ENCODE data around the gene THAP7. TPM values are rescaled to one million over a fixed set of nuclear protein-coding genes. Genes with fewer than 3 reads are reported as not detected.
"Not testable (repeated sequence)": the region's sequence is repeated elsewhere in the genome, so short reads cannot be mapped to it uniquely, and the experiment has no call there.

The THAP7 gene
- total RNA-seq, 1 donor from 2014 or later, result 30.9 TPM

- intact Hi-C loops (cut with micrococcal nuclease), result no loop called here
Measured at GRCh38 chr22:20979940-20980453, 21.9 kb downstream of the THAP7 start.

DNA sequence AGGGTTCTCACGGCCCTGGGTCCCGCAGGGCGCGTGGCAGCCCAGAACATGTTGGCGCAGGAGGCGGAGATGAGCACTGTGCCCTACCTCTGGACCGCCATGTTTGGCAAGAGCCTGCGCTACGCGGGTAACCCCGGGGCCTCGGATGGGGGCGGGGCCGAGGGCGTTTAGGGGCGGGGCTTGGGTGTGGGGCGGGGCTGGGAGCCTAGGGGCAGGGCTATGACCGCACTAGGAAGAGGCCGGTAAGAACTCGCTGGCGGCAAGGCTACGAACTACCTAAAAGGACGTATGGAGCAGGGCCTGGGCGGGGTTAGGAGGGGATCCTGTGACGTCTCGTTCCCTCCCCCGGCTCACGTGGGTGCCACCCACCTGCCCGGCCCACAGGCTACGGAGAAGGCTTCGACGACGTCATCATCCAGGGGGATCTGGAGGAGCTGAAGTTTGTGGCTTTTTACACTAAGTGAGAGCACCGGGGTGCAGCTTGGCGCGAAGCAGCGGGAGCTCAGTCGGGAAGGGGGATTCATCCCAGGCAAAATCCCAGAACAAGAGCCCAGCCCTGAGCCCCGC, 22.6 kb downstream of the THAP7 start:
- intact Hi-C loops (cut with micrococcal nuclease), result no loop called here

- intact Hi-C loops (cut with micrococcal nuclease), result no loop called here
Measured at GRCh38 chr22:20978419-20978818, 23.5 kb downstream of the THAP7 start.

- intact Hi-C loops (cut with micrococcal nuclease), result no loop called here
Measured at GRCh38 chr22:20977516-20978170, 24.3 kb downstream of the THAP7 start.

DNA sequence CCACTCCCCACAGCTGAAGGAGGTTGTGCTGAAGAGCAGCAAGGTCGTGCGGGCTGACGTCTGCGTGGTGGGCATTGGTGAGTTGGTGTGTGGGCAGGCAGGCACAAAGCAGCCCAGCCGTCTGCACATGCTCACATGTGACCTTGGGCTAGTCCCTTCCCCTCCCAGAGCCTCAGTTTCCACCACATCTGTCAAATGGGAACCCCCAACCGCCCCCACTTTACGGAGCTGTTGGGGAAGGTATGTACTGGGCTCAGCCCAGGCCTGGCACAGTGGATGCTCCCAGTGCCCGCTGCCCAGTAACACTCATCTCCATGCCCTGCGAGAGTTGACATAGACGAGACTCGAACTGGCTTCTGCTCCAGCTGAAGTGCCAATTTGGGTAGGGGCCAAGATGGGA, 24.9 kb downstream of the THAP7 start:
- intact Hi-C loops (cut with micrococcal nuclease), result no loop called here

GRCh38 chr22:20976291-20976877, 25.5 kb downstream of the THAP7 start:
- intact Hi-C loops (cut with micrococcal nuclease), result no loop called here

DNA sequence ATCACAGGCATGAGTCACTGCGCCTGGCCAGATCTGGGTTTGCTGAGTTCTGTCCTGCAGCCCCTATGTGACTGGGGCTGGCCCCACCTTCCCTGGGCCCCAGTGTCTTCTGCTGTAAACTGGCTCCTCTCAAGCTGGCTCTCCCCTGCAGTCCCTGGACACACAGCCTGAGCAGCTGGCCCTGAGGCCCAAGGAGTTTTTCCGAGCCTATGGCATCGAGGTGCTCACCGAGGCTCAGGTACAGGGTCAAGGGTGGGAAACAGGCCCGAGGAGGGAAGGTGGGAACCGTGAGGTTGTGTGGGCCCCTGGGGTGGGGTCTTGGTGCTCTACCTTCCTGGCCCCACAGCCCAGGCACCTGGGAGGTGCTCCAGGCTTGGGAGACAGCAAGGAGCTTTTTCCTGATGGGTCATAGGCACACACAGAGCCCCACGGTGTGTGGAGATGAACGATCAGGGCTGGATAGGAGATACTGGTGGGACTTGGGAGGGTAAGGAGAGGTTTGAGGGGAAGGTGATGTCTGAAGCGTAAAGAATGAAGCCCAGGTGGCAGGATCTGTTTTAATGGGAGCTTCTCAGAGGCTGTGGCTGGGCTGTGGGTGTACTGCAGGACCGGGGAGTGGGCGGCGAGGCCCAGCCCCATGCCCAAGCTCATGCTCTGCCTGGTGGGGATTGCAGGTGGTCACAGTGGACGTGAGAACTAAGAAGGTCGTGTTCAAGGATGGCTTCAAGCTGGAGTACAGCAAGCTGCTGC, 26.2 kb downstream of the THAP7 start:
- intact Hi-C loops (cut with micrococcal nuclease), result no loop called here

DNA sequence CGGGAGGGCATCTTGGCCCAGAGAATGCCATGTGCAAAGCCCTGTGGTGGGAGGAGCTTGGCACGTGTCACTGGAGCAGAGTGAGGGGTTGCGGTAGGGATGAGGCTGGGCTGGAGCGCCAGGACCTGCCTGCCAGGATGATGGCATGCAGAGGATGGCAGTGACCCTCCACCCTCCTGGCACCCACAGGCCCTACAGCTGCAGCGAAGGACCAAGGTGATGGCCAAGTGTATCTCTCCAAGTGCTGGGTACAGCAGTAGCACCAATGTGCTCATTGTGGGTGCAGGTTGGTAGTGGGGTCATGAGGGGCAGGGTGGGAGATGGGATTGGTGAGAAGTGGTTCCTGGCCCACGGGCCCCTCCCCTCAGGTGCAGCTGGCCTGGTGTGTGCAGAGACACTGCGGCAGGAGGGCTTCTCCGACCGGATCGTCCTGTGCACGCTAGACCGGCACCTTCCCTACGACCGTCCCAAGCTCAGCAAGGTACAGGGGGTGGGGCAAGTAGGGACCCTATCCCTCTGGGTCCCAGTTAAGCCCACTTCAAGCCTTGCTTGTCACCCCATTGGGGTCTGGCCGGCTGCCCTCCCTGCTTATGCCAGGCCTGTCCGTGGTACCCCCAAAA, 27.5 kb downstream of the THAP7 start:
- intact Hi-C loops (cut with micrococcal nuclease), result no loop called here

DNA sequence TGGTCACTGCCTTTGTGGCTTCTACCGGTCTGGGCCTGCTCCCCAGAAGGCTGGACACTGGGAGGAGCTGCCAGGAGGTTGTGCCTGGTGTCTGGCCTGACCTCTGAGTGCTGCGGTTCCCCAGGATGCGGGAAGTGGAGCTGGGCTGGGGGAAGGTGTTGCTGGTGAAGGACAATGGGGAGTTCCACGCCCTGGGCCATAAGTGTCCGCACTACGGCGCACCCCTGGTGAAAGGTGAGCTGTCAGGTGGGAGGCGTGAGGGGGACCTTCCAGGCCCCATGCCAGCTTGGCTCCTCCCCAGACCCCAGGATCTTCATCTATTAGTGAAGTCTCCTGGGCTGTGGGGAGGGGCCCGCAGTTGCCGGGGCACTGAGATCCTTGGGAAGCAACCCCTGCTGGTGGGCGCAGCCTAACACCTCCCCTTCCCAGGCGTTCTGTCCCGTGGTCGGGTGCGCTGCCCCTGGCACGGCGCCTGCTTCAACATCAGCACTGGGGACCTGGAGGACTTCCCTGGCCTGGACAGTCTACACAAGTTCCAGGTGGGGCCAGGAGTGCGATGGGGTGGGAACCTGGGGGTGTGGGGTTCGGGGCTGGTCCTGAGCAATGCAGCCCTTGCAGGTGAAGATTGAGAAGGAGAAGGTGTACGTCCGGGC, 28.2 kb downstream of the THAP7 start:
- intact Hi-C loops (cut with micrococcal nuclease), result no loop called here

DNA sequence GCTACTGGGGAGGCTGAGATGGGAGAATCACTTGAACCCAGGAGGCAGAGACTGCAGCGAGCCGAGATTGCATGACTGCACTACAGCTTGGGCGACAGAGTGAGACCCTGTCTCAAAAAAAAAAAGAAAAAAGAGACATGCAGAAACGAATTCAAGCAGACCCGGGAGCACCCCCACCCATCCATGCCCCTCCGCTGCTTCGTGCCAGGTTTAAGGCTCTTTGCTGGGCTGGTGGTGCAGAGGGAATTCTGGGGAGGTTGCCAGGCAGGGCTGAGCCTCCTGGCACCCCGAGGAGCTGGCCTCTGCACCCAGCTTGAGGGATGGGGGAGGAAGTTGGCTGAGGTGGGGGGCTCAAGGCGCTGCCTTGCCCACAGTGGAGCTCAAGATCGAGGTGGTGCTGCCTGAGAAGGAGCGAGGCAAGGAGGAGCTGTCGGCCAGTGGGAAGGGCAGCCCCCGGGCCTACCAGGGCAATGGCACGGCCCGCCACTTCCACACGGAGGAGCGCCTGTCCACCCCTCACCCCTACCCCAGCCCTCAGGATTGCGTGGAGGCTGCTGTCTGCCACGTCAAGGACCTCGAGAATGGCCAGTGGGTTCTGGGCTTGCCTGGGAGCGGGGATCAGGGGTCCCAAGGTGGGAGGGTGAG, 28.9 kb downstream of the THAP7 start:
- intact Hi-C loops (cut with micrococcal nuclease), result no loop called here

DNA sequence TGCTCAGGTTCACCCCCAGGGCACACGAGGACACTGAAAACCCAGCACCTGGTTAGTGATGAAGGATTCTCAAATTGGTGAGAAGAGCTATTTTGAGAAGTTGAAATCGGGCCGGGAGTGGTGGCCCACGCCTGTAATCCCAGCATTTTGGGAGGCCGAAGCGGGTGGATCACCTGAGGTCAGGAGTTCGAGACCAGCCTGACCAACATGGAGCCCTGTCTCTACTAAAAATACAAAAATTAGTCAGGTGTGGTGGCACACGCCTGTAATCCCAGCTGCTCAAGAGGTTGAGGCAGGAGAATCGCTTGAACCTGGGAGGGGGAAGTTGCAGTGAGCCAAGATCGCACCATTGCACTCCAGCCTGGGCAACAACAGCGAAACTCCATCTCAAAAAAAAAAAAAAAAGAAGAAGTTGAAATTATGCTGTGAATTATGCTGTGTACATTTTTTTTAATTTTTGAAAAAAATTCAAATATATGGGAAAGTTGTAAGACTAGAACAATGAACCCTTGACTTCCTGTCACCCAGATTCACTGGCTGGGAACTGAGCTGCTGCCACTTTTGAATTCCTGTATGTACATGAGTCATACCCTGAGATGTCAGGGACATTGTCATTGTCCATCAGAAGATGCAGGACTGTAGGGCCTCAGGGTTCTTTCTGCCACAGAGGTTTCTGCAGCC, 29.8 kb downstream of the THAP7 start:
- intact Hi-C loops (cut with micrococcal nuclease), result not testable (repeated sequence)

- intact Hi-C loops (cut with micrococcal nuclease), result no loop called here
Measured at GRCh38 chr22:20970939-20971657, 30.8 kb downstream of the THAP7 start.

DNA sequence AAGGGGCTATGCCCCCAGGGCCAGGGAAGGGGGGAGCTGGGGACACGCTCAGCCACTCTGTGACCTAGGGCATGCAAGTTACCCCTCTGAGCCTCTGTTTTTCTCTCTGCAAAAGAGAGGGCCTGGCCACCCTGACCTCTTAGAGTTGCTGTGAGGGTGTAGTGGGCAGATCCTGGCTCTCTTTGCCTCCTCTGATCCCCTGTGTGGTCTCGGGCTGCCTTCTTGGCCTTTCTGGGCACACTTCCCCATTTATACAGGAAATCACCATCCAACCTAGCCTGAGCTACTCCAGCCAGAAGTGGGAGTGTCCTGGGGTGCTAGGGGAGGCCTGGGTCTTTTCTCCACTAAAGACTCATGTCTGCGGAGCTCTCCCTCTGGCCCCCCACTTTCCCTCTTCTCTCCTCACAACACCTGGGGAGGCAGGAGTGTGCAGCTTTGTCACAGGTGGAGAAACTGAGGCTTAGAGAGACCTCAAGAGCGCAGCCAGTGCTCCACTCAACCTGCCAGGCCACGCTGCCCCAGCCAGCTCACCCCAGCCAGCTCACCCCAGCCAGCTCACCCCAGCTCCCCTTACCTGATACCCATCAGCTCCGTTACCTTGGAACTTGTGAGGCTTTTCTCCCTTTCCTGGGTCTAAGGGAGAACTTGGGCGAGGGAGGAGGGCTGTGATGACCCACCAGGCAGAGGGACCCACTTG, 33.5 kb downstream of the THAP7 start:
- intact Hi-C loops (cut with micrococcal nuclease), result no loop called here

- intact Hi-C loops (cut with micrococcal nuclease), result no loop called here
Measured at GRCh38 chr22:20967697-20968211, 34.2 kb downstream of the THAP7 start.

DNA sequence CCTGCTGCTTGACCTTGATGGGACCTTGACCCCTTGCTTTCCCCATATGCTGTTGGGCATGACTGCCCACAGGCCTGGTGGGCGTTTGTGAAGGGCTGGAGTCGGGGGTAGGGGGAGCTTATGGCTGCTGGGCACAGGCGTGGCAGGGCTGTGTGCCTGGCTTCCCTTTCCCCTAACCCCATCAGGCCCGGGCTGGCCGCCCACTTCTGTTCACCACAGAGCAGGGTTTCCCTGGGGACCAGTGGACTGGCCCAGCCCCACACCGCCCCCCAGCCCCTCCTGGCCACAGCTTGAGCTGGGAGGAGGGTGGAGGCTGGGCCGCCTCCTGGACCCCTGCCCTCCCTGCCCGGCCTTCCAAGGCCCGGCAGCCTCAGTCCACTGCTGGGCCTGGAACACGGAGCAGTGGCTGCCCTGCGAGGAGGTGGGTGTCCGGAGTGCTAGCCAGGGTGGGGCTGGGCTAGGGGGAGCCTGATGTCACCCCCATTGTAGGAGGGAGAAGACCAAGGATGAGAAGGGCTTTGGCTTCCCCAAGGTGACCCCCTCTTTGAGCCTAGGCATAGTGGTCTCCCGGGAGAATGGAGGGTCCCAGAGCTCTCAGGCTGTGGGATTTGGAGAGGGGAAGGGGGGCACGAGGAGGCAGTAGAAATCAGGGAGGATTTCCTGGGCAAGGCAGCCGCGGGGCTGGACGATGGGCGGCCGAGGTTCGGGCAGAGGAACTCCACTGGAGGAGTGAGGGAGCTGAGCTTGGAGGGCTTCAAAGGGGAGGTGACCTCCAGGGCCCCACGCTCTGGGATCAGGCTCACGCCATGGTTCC, 34.8 kb downstream of the THAP7 start, which contains the start of gene AIFM3:
AIFM3 (plus strand) TSS at position 373 of the 814 bp plus-strand sequence. CDS start 690 bp downstream, outside the sequence.
- intact Hi-C loops (cut with micrococcal nuclease), result no loop called here

DNA sequence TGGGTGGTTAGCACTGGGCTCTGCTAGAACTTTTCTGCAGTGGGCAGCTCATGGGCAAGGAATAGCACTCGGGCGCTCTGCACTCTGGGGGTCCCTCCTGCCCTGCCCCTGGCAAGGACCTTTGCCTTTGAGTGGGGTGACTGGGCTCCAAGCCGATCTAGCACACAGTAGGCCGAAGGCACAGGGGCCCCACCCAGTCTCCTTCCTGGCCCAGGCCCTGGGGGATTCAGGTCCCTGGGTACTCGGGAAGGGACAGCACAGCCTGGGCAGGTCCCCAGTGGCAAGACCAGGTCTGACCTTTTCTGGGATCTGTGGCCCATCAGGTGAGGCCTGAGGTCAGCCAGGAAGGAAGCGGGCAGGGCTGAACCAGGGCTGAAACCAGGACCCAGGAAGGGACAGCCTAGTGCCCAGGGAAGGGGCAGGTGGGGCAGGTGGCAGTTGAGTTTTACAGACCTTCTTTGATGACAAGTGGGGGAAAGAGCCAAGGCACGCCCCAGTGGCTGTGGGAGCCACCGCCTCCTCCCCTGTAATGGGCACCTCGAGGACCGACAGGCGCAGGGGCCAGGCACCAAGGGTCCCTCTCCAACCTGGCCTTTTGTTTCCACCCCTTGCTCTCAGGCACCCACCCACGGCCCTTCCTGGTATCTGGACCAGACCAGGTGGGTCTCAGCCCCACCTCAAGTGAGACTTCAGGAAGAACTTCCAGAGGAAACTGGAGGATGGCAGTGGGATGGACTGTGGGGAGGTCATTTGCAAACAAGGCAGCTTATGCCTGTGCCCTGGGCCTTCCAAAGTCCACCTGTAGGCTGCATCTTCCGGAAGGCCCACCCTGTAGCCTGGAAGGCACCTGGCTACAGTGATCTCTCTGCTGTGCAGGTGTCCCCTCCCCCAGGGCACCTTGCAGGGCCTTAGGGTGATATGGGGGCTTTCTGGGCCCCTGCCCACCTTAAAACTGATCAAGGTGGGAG, 35.7 kb downstream of the THAP7 start:
- intact Hi-C loops (cut with micrococcal nuclease), result no loop called here
